NCI-H2196 (cell line): ENCODE data around the gene CUL5.
"Not testable (repeated sequence)": the region's sequence is repeated elsewhere in the genome, so short reads cannot be mapped to it uniquely, and the experiment has no call there.

ENCODE experiments used
- DNase-seq: peaks from one replicate; lab custom pipeline; 2025; ENCODE audit not compliant: unreplicated experiment; lab: John Stamatoyannopoulos, UW

CUL5 gene

DNA sequence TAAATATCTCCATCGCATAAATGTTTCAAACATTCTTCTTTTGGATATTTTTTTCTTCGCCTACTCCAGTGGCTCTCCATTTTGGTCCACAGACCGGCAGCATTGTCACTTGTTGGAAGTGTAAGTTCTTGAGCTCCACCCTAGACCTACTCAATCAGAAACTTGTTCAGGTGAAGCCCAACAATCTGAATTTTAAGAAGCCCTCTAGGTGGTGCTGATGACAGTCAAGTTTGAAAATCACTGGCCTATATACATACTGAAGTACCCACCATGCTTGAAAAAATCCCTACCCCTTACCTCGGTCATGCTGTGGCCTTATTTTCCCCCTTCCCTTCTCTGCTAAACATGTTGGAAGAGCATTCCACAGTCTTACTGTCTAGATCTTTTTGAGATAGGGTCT is 102.4 kb downstream of the CUL5 start:
- DNase-seq: no peak

DNA sequence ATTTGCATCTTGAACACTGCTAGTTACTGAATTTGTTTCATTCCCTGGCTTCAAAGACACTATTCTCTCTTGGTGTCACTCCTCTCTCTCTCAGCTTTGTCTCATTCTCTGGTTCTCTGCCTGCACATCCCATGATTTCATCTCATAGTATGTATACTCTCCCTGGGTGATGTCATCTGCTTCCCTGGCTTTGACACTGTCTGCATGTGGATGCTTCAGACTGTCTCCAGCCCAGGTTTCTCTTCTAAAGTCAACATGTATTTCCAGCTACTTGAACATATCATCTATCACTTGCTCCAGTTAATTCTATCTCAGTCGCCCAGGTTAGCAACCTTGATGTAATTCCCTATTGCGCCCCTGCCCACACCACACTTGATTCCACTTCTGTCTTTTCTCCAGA is 103.4 kb downstream of the CUL5 start:
- peak; percentile 77 for DNase-seq

- DNase-seq: peak; percentile 93
Measured at GRCh38 chr11:108115500-108116140, 106.9 kb downstream of the CUL5 start.

DNA sequence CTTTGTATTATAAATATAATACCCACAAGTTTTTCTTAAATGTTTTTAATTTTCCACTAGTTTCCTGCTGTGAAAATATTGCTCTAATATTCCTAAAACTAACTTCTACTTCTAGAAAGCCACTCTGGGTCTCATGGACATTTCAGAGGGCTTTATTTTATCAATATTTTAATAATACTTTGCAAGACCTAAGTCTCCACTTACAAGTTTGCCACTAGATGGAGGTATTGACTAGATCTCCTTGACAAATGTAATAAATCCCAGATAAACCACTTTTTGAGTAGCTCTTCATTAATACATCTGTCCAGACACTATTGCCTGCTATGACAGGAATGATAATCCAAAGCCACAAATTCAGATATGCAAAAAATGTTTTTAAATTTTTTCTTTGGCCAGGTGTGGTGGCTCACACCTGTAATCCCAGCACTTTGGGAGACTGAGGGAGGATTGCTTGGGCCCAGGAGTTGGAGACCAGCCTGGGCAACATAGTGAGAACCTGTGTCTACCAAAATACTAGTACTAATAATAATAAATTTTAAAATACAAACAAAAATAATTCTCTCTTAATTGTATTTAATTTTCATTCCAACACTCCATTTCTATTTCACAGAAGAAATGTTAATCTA is 109.2 kb downstream of the CUL5 start:
- DNase-seq: peak; percentile 51

- not testable (repeated sequence) for DNase-seq
Measured at GRCh38 chr11:108120936-108121273, 112.2 kb downstream of the CUL5 start.

DNA sequence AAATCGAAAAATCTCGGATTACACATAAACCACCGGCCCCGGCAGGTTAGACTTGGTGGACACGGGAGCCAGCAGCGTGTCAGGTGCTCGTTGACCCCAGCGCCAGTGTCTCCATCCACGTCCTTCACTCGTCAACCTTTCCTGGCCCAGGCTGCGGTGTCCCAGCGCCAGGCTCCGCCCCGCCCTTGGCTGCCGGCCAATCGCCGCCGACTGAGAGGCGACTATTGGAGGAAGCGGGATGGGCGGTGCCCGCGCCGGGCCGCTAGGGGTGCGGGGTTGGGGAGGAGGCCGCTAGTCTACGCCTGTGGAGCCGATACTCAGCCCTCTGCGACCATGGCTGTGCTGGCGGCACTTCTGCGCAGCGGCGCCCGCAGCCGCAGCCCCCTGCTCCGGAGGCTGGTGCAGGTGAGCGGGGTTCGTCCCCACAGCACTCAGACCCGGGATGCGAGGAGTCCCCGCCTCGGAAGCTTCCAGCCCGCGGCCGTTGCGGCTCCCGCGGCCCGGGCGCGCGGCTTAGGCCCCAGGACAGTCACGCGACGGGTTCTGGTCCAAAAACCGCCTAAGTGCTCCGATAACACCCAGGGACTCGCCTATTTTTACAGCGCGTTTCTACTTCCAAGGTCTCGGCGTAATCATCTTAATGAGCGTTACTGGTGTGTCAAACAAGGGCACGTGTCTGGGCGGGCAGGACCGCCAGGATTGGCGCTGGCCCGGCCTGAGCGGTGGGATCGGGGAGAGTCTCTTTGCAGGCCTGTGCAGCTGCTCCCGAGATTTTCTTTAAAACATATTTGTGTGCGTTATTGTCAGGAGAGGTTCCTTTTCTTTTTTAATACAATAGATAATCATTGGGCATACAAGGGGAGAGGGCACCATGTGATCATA is 112.8 kb downstream of the CUL5 start, which contains the start of gene ACAT1:
Gene ACAT1 (plus strand): TSS at position 294 of the 882 bp plus-strand sequence. CDS start 40 bp downstream, at position 334.
- peak; percentile 98 for DNase-seq

- DNase-seq: no peak
Measured at GRCh38 chr11:108122166-108122628, 113.5 kb downstream of the CUL5 start.

- no peak for DNase-seq
Measured at GRCh38 chr11:108125096-108125495, 116.4 kb downstream of the CUL5 start.

- no peak for DNase-seq
Measured at GRCh38 chr11:108128772-108129171, 120.1 kb downstream of the CUL5 start.

DNA sequence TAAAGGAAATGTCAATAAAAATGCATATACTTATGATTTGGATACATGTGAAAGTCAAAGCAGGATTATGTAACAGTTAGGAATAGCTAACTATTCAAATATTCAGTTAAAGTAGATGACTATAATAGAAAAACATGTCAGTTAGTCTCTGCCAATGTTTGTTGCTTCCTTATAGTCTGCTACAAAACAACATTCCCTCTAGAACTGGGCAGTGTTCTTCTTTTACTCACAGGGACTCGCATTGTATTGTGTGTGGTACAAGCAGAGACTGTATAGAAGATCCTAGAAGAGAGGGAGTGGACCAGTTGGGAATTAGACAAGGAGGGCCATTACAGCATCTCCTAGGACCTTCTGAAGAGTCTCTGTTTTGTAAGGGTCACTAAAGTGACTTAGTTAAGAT is 123.3 kb downstream of the CUL5 start:
- no peak for DNase-seq

DNA sequence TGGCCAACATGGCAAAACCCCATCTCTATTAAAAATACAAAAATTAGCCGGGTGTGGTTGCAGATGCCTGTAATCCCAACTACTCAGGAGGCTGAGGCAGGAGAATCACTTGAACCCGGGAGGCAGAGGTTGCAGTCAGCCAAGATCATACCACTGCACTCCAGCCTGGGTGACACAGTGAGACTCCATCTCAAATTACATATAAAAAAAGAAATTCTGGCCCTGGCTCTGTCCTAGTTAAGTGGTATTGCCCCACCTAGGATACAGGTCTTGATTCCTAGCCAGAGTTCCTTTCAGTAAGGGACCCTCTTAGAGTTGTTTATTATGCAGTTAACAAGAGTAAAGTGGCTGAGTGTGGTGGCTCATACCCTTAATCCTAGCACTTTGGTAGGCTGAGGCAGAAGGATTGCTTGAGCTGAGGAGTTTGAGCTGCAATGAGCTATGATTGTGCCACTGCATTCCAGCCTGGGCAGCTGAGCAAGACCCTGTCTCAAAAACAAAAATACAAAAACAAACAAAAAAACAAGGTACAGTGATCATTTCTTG is 124.4 kb downstream of the CUL5 start:
- DNase-seq: not testable (repeated sequence)

- peak; percentile 12 for DNase-seq
Measured at GRCh38 chr11:108135845-108136544, 127.3 kb downstream of the CUL5 start.

- no peak for DNase-seq
Measured at GRCh38 chr11:108137212-108137611, 128.5 kb downstream of the CUL5 start.

- DNase-seq: no peak
Measured at GRCh38 chr11:108142304-108142703, 133.6 kb downstream of the CUL5 start.

GRCh38 chr11:108144615-108145014 is 135.9 kb downstream of the CUL5 start:
- DNase-seq: no peak

GRCh38 chr11:108147150-108147549 is 138.5 kb downstream of the CUL5 start:
- DNase-seq: no peak

GRCh38 chr11:108148556-108148955 is 139.9 kb downstream of the CUL5 start:
- DNase-seq: no peak

DNA sequence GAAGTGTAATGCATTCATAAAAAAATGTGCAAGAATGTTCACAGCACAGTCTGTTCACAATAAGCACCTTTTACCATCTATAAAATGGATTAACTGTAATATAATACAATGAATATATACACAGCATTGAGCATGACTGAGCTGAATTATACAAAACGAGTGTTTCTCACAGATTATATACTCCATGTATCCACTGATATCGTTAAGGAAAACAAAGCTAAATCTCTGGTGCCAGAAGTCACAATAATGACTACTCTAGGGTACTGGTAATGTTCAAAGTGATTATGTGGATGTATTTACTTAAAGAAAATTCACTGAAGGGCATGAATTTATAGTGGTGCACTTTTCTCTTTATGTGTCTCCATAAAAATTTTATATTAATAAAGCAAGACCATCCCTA is 145.9 kb downstream of the CUL5 start:
- DNase-seq: no peak
